ENCODE results near the gene NEU3.
"Not testable (repeated sequence)": the region's sequence is repeated elsewhere in the genome, so short reads cannot be mapped to it uniquely, and the experiment has no call there.

The NEU3 gene

DNA sequence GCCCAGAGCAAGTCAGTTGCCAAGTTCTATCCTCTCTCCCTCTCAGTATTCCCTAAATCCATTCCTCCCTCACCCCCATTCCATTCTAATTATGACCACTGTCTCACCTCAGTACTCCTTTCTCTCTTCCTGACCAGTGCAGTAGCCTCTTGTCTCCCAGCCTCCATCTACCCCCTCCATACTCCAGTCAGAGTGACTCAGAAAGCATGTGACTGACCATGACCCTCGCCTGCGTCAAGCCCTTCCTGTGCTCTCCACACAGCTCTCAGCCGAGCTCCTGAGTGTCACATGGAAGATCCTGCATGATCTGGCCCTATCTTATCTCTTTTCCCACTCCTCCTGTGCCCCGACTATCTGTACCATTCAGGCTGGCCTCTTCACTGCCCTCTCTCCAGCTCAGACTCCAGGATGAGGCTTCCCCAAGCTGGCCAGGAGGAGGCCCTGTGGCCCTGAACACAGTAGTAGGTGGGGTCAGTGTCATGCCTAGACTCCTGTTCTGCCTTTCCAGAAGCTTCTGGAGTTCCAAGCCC lies 42.6 kb downstream of the NEU3 start:
- no peak for DNase-seq

GRCh38 chr11:75031771-75032549 lies 43.2 kb downstream of the NEU3 start:
- DNase-seq, result peak; percentile 71 to 73

DNA sequence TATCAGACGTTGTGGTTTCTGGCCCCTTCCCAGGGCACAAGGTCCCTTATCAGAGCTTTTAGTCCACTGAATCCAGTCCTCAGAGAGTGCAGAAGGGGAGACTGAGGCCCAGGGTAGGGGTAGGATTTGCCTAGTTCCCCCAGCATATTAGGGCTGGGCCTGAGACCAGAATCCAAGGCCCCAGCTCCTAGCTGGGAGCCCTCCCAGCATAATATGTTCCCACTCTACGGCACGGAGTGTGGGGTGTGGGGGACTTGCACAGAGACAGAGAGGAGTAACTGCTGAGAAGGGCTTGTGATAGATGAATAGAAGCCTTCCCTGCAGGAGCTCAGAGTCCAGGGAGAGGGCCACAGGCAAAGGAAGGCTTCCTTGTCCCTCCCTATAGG lies 43.8 kb downstream of the NEU3 start:
- no peak for DNase-seq

- no peak for DNase-seq
Observed at GRCh38 chr11:75033916-75034315, 45.2 kb downstream of the NEU3 start.

- no peak for DNase-seq
Observed at GRCh38 chr11:75035256-75035655, 46.5 kb downstream of the NEU3 start.

DNA sequence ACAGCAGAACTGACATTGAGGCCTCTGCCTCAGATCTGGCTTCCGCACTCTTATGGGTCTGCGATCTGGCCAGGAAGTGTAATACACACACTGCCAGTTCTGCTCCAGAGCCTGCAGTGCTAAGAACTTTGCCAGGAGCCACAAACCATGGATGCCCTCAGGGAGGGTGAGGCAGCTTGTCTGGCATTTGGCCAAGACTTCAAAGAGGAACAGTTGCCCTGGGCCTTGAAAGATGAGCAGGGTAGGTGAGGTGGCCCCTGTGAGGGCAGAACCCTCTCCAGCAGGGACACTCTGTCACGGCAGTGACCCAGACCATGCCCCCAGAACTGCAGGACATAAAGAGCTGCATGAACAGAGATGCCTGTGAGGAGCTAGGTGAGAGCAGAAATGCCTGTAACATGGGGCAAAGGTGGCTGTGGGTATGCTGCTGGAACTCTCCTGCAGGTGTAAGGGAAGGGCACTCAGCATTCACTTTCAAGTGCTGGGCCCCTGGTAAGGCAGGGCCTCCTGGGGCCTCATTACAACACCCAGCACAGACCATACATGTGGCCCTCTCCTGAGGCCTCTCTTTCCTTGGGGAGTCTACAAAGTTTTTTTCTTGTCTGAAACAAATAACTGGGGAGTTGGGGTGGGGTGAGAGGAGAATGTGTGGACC lies 47.3 kb downstream of the NEU3 start:
- no peak for DNase-seq

DNA sequence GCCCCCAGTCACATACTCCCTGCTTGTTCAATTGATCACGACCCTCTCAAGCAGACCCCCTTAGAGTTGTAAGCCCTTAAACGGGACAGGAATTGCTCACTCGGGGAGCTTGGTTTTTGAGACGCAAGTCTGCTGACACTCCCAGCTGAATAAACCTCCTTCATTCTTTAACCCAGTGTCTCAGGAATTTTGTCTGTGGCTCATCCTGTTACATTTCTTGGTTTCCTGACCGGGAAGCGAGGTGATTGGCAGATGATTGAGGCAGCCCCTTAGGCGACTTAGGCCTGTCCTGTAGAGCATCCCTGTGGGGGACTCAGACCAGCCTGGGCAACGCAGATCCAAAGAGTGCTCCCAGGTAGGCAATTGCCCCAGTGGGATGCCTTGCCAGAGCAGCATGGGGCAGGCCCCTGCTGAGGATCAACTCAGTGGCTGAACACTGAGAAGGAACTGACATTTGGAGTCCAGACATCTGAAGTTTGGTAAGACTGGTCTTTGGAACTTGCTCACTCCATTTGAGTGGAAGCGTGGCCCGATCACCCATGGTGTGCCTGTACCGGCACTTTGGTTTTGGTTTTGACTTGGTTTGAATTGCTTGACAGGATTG lies 51.5 kb downstream of the NEU3 start:
- DNase-seq, result no peak

GRCh38 chr11:75041263-75041662 lies 52.5 kb downstream of the NEU3 start:
- no peak for DNase-seq

DNA sequence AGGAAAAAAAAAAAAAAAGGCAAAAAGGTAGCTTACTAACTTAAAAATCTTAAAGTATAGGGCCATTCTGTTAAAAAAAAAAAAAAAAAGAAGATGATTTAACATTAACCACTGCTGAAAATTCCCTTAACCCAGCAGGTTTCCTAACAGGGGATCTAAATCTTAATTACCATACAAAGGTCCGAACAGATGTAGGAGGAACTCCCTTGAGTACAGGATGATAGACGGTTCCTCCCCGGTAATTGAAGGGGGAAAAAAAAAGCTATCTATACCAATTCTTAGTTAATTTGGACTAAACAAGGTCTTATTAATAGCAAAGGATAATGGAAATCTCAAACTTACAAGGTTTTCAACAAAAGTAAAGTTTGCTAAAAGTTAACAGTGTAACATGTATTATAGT lies 53.1 kb downstream of the NEU3 start:
- DNase-seq, result not testable (repeated sequence)

DNA sequence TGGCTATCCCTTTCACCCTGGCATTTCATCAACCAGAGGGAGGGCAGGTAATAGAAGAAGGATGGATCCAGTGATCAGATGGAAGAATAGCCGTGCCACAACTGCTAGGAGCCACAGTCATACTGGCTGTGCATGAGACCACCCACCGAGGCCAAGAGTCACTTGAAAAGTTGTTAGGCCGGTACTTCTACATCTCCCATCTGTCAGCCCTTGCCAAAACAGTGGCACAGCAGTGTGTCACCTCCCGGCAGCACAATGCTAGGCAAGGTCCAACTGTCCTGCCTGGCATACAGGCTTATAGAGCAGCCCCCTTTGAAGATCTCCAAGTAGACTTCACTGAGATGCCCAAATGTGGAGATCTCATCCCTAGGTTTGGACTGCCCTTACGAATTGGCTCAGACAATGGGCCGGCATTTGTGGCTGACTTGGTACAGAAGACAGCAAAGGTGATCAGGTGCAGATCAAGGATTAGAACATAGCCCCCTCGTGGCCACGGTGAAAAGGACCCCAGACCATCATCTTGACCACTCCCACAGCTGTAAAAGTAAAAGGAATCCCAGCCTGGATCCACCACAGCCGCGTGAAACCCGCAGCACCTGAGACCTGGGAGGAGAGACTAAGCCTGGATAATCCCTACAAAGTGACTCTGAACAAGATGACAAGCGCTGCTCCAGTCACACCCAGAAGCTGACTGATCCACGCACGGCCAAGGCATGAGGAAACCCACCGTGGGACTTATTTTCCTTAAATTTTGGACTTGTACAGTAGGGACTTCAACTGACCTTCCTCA lies 55.8 kb downstream of the NEU3 start:
- DNase-seq, result not testable (repeated sequence)

GRCh38 chr11:75046668-75047067 lies 57.9 kb downstream of the NEU3 start:
- DNase-seq, result not testable (repeated sequence)

DNA sequence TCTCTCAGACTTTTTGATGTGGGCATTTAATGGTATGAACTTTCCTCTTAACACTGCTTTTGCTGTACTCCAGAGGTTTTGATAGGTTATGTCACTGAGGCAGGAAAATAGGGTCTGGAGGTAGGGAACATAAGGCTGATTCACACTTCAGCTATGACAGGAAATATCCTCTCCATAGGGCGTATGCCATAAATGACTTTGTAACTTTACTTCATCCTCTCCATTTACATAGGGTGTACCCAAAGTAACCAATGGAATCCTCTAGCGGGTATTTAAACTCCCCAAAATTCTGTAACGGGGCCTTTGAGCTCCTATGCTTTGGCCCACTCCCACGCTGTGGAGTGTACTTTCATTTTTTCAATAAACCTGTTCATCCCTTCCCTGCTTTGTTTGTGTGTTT lies 58.5 kb downstream of the NEU3 start:
- DNase-seq, result no peak

DNA sequence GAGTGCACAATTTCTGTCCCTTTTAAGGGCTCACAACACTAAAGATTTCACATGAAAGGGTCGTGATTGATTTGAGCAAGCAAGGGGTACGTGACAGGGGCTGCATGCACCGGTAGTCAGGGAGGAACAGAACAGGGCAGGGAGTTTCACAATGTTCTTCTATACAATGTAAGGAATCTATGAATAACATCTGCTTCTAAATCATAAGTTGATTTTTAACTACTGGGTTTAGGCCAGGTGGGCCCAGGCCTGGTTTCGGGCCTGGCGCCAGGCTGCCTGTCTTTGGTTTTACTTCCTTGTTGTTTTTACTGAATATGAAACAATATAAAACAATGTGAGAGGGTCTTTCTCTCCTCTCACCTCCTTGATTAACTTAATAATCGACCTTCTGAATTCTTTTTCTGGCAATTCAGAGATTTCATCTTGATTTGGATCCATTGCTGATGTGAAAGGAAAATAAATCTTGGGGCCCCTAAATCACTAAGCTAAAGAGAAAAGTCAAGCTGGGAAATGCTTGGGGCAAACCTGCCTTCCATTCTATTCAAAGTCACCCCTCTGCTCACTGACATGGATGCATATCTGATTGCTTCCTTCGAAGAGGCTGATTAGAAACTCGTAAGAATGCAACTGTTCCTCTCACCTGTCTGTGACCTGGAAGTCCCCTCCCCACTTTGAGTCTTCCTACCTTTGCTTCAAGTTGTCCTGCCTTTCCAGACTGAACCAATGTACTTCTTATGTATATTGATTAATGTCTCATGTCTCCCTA lies 61.0 kb downstream of the NEU3 start:
- DNase-seq, result not testable (repeated sequence)

- no peak for DNase-seq
Observed at GRCh38 chr11:75050516-75050915, 61.8 kb downstream of the NEU3 start.

DNA sequence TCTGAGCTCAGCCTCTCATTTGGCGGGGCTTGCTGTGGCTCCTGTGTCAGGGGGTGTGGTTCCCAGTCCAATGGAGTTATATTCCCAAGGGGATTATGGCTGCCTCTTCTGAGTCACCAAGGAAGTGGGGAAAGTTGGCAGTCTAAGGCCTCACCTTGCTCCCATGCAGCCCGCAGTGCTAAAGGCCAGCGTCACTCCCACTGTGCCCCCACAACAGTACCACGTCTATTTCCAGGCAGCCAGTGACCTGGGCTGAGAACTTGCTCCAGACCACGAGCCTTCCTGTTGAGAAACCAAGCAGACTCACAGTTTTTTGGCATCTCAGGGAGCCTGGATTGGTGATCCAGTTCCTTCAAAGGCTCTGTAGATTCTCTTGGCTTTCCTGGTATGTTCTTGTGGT lies 62.3 kb downstream of the NEU3 start:
- no peak for DNase-seq

DNA sequence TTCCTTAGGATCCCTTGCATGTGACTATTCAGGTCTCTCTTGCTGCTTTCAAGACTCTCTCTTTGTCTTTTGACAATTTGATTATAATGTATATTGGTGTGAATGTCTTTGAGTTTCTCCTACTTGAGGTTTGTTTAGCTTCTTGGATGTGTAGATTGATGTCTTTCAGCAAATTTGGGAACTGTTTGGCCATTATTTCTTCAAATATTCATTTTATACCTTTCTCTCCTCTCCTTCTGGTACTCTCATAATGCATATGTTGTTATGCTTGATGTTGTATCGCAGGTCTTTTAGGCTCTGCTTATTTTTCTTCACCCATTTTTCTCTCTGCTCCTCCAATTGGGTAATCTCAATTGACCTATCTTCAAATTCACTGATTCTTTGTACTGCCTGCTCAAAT lies 63.7 kb downstream of the NEU3 start:
- DNase-seq, result no peak

DNA sequence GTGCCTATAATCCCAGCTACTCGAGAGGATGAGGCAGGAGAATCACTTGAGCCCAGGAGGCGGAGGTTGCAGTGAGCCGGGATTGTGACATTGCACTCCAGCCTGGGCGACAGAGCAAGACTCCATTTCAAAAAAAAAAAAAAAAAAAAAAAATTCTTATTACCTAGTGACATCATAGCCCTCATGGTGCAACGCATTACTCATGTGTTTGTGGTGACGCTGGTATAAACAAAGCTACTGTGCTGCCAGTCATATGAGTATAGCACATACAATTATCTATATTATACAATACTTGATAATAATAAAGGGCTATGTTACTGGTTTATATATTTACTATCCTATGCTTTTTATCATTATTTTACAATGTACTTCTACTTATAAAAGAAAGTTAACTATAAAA lies 66.8 kb downstream of the NEU3 start:
- DNase-seq, result no peak

GRCh38 chr11:75056814-75057213 lies 68.1 kb downstream of the NEU3 start:
- DNase-seq, result no peak

GRCh38 chr11:75059299-75059698 lies 70.6 kb downstream of the NEU3 start:
- DNase-seq, result no peak

DNA sequence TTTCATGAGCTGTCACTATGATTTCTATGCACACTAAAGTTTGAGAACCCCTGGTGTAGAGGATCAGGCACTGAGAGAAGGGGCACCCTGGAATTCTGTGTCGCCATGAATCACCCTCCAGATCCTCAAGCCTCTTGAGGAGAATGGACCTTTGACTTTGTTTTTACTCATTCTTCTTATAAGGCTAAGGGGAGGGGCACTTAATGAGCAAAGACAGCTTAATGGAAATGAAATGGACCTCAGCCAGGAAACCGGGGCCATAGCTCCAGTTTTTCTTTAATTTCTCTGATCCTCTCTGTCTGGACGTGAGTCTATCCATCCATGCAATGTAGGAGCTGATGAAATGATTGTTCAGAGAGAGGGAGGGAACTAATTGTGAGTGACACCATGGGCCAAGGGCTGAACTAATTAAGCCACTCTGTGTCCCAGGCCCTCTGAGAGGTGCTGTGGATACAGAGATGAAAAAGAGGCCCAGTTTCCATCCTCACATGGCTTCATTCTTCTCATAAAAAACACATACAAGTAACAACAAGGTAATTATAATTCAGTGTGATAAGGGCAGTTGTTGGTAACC lies 75.1 kb downstream of the NEU3 start:
- no peak for DNase-seq

GRCh38 chr11:75066061-75066460 lies 77.3 kb downstream of the NEU3 start:
- DNase-seq, result no peak

All from stimulated activated CD4-positive, alpha-beta T cell treated with anti-CD3 and anti-CD28 coated beads, Interleukin-2, amount 100 ng/mL, for 48 hours (primary cell).